HepG2 (cell line): ENCODE data around the gene ARL16. TPM values are rescaled to one million over a fixed set of nuclear protein-coding genes. Genes with fewer than 3 reads are reported as not detected.
A peak's percentile ranks its signal among the peaks of the same experiment; 100 is the strongest.

Experiments used
- CCAR2 ChIP-seq: fragments of 200-400 bp; formaldehyde crosslinking; optimal IDR thresholded peaks from 2 replicates; pipeline ENCODE3; 2018; ENCODE audit warnings: low read depth, mild to moderate bottlenecking, low read length, moderate library complexity
- CREB1 ChIP-seq, 2 experiments: fragments of 450-650 bp in 1 of 2; IDR thresholded peaks; 2 replicates each; pipeline ENCODE4 v1.6.1; 2016 to 2017; ENCODE audit warnings: control low read depth in 1 of 2, mild to moderate bottlenecking in 1 of 2, missing compliant biosample characterization in 1 of 2, missing genetic modification characterization in 1 of 2
- KDM5A ChIP-seq: fragments of 200-600 bp; sonication (generic); IDR thresholded peaks from 2 replicates; pipeline ENCODE4 v1.7.0; 2018; ENCODE audit warnings: antibody characterized with exemption, mild to moderate bottlenecking, low read length, borderline replicate concordance
- MAFK ChIP-seq, 2 experiments: IDR thresholded peaks in 1 of 2; conservative IDR thresholded peaks in 1 of 2; 2 replicates each; pipeline ENCODE4 v1.6.1; 2011; ENCODE audit warnings: improper control_type of control experiment in 2 of 2, low read length in 2 of 2
- REL ChIP-seq: sonication (generic); formaldehyde crosslinking; conservative IDR thresholded peaks from 2 replicates; pipeline ENCODE4 v1.8.0; 2022; ENCODE audit warnings: mild to moderate bottlenecking, missing genetic modification reagents, moderate library complexity
- RFXANK ChIP-seq: IDR thresholded peaks from 2 replicates; pipeline ENCODE4 v1.6.1; 2016
- SIX1 ChIP-seq: sonication (generic); formaldehyde crosslinking; IDR thresholded peaks from 2 replicates; pipeline ENCODE4 v1.4.0; 2020; ENCODE audit warnings: missing genetic modification reagents, borderline replicate concordance
- STAT5B ChIP-seq: sonication (generic); formaldehyde crosslinking; IDR thresholded peaks from 2 replicates; pipeline ENCODE4 v1.4.0; 2020; ENCODE audit warnings: missing genetic modification reagents
- TRIM24 ChIP-seq: sonication (generic); formaldehyde crosslinking; IDR thresholded peaks from 2 replicates; pipeline ENCODE4 v1.8.0; 2022; ENCODE audit warnings: mild to moderate bottlenecking, missing genetic modification reagents
- ZFP37 ChIP-seq: sonication (generic); formaldehyde crosslinking; IDR thresholded peaks from 2 replicates; pipeline ENCODE4 v1.4.0; 2020; ENCODE audit warnings: missing genetic modification reagents, borderline replicate concordance
- ZKSCAN5 ChIP-seq: sonication (generic); formaldehyde crosslinking; IDR thresholded peaks from 2 replicates; pipeline ENCODE4 v1.5.1; 2020; ENCODE audit warnings: mild to moderate bottlenecking, missing genetic modification reagents
- ZNF232 ChIP-seq: sonication (generic); formaldehyde crosslinking; IDR thresholded peaks from 2 replicates; pipeline ENCODE4 v1.4.0; 2020; ENCODE audit warnings: missing genetic modification reagents, borderline replicate concordance
- ZNF263 ChIP-seq: sonication (generic); formaldehyde crosslinking; IDR thresholded peaks from 2 replicates; pipeline ENCODE4 v1.4.0; 2020; ENCODE audit warnings: missing genetic modification reagents
- ZNF30 ChIP-seq: sonication (generic); formaldehyde crosslinking; IDR thresholded peaks from 2 replicates; pipeline ENCODE4 v1.5.0; 2020; ENCODE audit warnings: mild to moderate bottlenecking, missing genetic modification reagents
- ZNF354B ChIP-seq: sonication (generic); formaldehyde crosslinking; IDR thresholded peaks from 2 replicates; pipeline ENCODE4 v1.8.0; 2022; ENCODE audit warnings: mild to moderate bottlenecking, missing genetic modification reagents
- ZNF546 ChIP-seq: sonication (generic); formaldehyde crosslinking; conservative IDR thresholded peaks from 2 replicates; pipeline ENCODE4 v1.8.1; 2023; ENCODE audit warnings: mild to moderate bottlenecking, missing genetic modification reagents
- ZNF598 ChIP-seq: sonication (generic); formaldehyde crosslinking; IDR thresholded peaks from 2 replicates; pipeline ENCODE4 v1.5.1; 2020; ENCODE audit warnings: mild to moderate bottlenecking, missing genetic modification reagents, borderline replicate concordance
- ZNF629 ChIP-seq: sonication (generic); formaldehyde crosslinking; conservative IDR thresholded peaks from 2 replicates; pipeline ENCODE4 v1.5.0; 2020; ENCODE audit warnings: missing genetic modification reagents
- polyA plus RNA-seq, 8 experiments: library from polyadenylated mRNA; depleted of rRNA in 3 of 8; stranded (reverse) in 7 of 8; unstranded in 1 of 8; fragments of >200 nt; fragmentation: Illumina TruSeq in 4 of 8; extraction: Trizol in 4 of 8; gene quantifications; 2 replicates each; pipeline versions ENCODE4 v1.2.1 to v1.2.3, GENCODE V29; 2011 to 2016; ENCODE audit warnings: low read depth in 4 of 8, missing spikeins in 1 of 8, mixed read lengths in 1 of 8; ENCODE audit not compliant: insufficient read depth in 1 of 8
- total RNA-seq, 5 experiments: library from RNA; depleted of rRNA; stranded (reverse); fragments of >200 nt; fragmentation: Illumina TruSeq; extraction: Trizol; gene quantifications; 2 replicates each; pipeline ENCODE4 v1.2.3, GENCODE V29; 2016; ENCODE audit warnings: low read depth in 1 of 5
- TF ChIP-seq, protein P1 (sequence below): sonication (generic); formaldehyde crosslinking; IDR thresholded peaks from 2 replicates; pipeline ENCODE4 v1.8.0; 2022; ENCODE audit warnings: mild to moderate bottlenecking, missing genetic modification reagents; ENCODE audit not compliant: insufficient replicate concordance
- TF ChIP-seq, protein P2 (sequence below): sonication (generic); formaldehyde crosslinking; IDR thresholded peaks from 2 replicates; pipeline ENCODE4 v1.4.0; 2020; ENCODE audit warnings: missing genetic modification reagents
- TF ChIP-seq, protein P3 (sequence below): sonication (generic); formaldehyde crosslinking; IDR thresholded peaks from 2 replicates; pipeline ENCODE4 v1.5.1; 2020; ENCODE audit warnings: missing genetic modification reagents, mild to moderate bottlenecking, borderline replicate concordance
- TF ChIP-seq, protein P4 (sequence below): sonication (generic); formaldehyde crosslinking; conservative IDR thresholded peaks from 2 replicates; pipeline ENCODE4 v1.5.0; 2020; ENCODE audit warnings: missing genetic modification reagents
- TF ChIP-seq, protein P5 (sequence below): sonication (generic); formaldehyde crosslinking; IDR thresholded peaks from 2 replicates; pipeline ENCODE4 v1.5.1; 2020; ENCODE audit warnings: missing genetic modification reagents, mild to moderate bottlenecking, borderline replicate concordance

ARL16 gene
- total and polyA plus RNA-seq, 2 of the 13 experiments (the other 11 are each of a cell fraction or from before 2014, with no cell fraction given), result 20.8 to 30.8 TPM

DNA sequence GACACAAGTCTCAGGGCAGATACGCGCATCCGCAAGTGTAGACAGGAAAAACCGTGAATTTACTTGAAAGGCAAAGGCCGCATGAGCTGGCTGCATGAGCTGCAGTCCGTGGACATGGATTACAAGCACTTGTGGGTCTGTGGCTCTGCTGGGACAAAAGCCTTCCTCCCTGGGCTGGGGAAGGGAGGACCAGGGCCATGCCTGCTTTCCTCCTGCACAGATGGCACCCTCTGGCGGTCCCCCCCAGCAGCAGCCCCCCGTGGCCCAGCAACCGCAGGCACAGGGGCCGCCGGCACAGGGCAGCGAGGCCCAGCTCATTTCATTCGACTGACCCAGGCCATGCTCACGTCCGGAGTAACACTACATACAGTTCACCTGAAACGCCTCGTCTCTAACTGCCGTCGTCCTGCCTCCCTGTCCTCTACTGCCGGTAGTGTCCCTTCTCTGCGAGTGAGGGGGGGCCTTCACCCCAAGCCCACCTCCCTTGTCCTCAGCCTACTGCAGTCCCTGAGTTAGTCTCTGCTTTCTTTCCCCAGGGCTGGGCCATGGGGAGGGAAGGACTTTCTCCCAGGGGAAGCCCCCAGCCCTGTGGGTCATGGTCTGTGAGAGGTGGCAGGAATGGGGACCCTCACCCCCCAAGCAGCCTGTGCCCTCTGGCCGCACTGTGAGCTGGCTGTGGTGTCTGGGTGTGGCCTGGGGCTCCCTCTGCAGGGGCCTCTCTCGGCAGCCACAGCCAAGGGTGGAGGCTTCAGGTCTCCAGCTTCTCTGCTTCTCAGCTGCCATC, 17.9 kb upstream of the ARL16 start (continued):
- TF ChIP-seq, protein P1, sequence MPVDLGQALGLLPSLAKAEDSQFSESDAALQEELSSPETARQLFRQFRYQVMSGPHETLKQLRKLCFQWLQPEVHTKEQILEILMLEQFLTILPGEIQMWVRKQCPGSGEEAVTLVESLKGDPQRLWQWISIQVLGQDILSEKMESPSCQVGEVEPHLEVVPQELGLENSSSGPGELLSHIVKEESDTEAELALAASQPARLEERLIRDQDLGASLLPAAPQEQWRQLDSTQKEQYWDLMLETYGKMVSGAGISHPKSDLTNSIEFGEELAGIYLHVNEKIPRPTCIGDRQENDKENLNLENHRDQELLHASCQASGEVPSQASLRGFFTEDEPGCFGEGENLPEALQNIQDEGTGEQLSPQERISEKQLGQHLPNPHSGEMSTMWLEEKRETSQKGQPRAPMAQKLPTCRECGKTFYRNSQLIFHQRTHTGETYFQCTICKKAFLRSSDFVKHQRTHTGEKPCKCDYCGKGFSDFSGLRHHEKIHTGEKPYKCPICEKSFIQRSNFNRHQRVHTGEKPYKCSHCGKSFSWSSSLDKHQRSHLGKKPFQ (CRISPR knock-in tag), result no peak
- TF ChIP-seq ZNF263 (CRISPR knock-in tag) (no peak; the same call in 1 of the 2 replicates), RFXANK (no peak), ZNF232 (CRISPR knock-in tag) (no peak), REL (CRISPR knock-in tag) (no peak; the same call in 1 of the 2 replicates), MAFK (conservative IDR thresholded peaks at IDR 0.05 in 1 of 2, IDR thresholded peaks at IDR 0.05 in 1 of 2; ENCODE audit: low read length in 2 of 2) (no peak), KDM5A (no peak), ZFP37 (CRISPR knock-in tag) (no peak), ZKSCAN5 (CRISPR knock-in tag) (no peak), ZNF546 (no peak; the same call in 1 of the 2 replicates), TRIM24 (no peak), CREB1 (IDR thresholded peaks at IDR 0.05) (no peak), CREB1 (CRISPR knock-in tag; IDR thresholded peaks at IDR 0.05) (no peak), SIX1 (CRISPR knock-in tag) (no peak), CCAR2 (no peak), ZNF629 (CRISPR knock-in tag) (no peak), ZNF354B (peak; percentile 60; the same call in 1 of the 2 replicates), STAT5B (CRISPR knock-in tag) (no peak), ZNF598 (no peak), ZNF30 (CRISPR knock-in tag) (no peak)
- TF ChIP-seq, protein P2, sequence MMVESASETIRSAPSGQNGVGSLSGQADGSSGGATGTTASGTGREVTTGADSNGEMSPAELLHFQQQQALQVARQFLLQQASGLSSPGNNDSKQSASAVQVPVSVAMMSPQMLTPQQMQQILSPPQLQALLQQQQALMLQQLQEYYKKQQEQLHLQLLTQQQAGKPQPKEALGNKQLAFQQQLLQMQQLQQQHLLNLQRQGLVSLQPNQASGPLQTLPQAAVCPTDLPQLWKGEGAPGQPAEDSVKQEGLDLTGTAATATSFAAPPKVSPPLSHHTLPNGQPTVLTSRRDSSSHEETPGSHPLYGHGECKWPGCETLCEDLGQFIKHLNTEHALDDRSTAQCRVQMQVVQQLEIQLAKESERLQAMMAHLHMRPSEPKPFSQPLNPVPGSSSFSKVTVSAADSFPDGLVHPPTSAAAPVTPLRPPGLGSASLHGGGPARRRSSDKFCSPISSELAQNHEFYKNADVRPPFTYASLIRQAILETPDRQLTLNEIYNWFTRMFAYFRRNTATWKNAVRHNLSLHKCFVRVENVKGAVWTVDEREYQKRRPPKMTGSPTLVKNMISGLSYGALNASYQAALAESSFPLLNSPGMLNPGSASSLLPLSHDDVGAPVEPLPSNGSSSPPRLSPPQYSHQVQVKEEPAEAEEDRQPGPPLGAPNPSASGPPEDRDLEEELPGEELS (CRISPR knock-in tag), result no peak; the same call in 1 of the 2 replicates
- TF ChIP-seq, protein P3, sequence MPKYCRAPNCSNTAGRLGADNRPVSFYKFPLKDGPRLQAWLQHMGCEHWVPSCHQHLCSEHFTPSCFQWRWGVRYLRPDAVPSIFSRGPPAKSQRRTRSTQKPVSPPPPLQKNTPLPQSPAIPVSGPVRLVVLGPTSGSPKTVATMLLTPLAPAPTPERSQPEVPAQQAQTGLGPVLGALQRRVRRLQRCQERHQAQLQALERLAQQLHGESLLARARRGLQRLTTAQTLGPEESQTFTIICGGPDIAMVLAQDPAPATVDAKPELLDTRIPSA (CRISPR knock-in tag), result no peak
- TF ChIP-seq, protein P4, sequence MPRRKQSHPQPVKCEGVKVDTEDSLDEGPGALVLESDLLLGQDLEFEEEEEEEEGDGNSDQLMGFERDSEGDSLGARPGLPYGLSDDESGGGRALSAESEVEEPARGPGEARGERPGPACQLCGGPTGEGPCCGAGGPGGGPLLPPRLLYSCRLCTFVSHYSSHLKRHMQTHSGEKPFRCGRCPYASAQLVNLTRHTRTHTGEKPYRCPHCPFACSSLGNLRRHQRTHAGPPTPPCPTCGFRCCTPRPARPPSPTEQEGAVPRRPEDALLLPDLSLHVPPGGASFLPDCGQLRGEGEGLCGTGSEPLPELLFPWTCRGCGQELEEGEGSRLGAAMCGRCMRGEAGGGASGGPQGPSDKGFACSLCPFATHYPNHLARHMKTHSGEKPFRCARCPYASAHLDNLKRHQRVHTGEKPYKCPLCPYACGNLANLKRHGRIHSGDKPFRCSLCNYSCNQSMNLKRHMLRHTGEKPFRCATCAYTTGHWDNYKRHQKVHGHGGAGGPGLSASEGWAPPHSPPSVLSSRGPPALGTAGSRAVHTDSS (CRISPR knock-in tag), result no peak
- TF ChIP-seq, protein P5, sequence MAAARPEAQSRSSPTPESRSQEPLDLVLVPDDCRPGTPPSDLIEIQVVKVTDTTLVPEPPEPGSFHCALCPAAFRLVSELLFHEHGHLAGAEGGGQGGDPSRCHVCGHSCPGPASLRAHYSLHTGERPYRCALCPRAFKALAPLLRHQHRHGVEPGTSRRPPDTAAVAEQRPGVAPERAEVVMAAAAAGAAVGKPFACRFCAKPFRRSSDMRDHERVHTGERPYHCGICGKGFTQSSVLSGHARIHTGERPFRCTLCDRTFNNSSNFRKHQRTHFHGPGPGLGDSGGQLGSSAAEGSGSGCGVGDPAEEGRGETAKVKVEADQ (CRISPR knock-in tag), result no peak
